ENCODE measurements around the gene MYBPC1. TPM values are rescaled to one million over a fixed set of nuclear protein-coding genes. Genes with fewer than 3 reads are reported as not detected.

Gene MYBPC1
- total RNA-seq, 1 experiment from 2014 or later, result not detected

GRCh38 chr12:101706403-101706802, 111.6 kb downstream of the MYBPC1 start:
- no peaks in the 10 kb centered on the region for H3K36me3 Mint-ChIP-seq (ENCODE audit: insufficient read depth in 1 of 3, low read depth in 3 of 3)
- no peaks in the 10 kb centered on the region for H3K4me1 ChIP-seq (ENCODE audit: insufficient read depth, low read length)
- H4K5ac ChIP-seq (ENCODE audit: insufficient read length, low read depth, low read length), result no peak overlapping the region
- no peak for DNase-seq
- H3K27ac ChIP-seq (ENCODE audit: insufficient read length, low read depth, low read length), result no peak overlapping the region
- H3T11ph ChIP-seq (ENCODE audit: low read length), result no peak overlapping the region
- no peaks in the 10 kb centered on the region for H3K9me3 Mint-ChIP-seq
- no peak overlapping the region for H2BK20ac ChIP-seq (ENCODE audit: low read depth, low read length, poor library complexity, severe bottlenecking)
- H3K27me3 Mint-ChIP-seq (ENCODE audit: low read depth), result no peaks in the 10 kb centered on the region
- no peak overlapping the region for H4K91ac ChIP-seq (ENCODE audit: insufficient read length, low read depth, low read length)
- H2BK12ac ChIP-seq (ENCODE audit: insufficient read length, low read depth, low read length), result no peak overlapping the region
- no peaks in the 10 kb centered on the region for H3K23me2 ChIP-seq (ENCODE audit: insufficient read length, low read depth, low read length, poor library complexity, severe bottlenecking)
- H2BK5ac ChIP-seq (ENCODE audit: insufficient read length, low read length), result no peak overlapping the region
- H3K9ac ChIP-seq (ENCODE audit: extremely low read depth, insufficient read length, low read length), result no peak overlapping the region
- no peak for TF ChIP-seq CTCF (conservative IDR thresholded peaks at IDR 0.05)
- no peaks in the 10 kb centered on the region for H3K9me3 ChIP-seq (ENCODE audit: control insufficient read depth, low read depth, low read length)
- H3K23ac ChIP-seq (ENCODE audit: insufficient read length, low read depth, low read length), result no peak overlapping the region
- H3K4me3 Mint-ChIP-seq, result no peak overlapping the region
- no peak overlapping the region for H2BK15ac ChIP-seq (ENCODE audit: low read depth, low read length)
- H3K27ac Mint-ChIP-seq, result no peak overlapping the region
- peaks cover 8 to 12% of the 10 kb centered on the region in 2 experiments; a peak in 3 of 4 replicates for H3K4me1 Mint-ChIP-seq
- H4K20me1 ChIP-seq (ENCODE audit: control insufficient read depth, insufficient read depth, insufficient read length), result no peaks in the 10 kb centered on the region
- no CpG with 5 or more reads among the region's 1 CpG for WGBS (ENCODE audit: extremely low coverage, insufficient read length, low lambda C conversion rate)
- no peak overlapping the region for H3K56ac ChIP-seq (ENCODE audit: insufficient read length, low read depth, low read length)
- H3K27me3 ChIP-seq (ENCODE audit: insufficient read depth, low read length), result no peaks in the 10 kb centered on the region
- H2AK5ac ChIP-seq (ENCODE audit: insufficient read length, low read length), result no peak overlapping the region
- no peak overlapping the region for H3K4me2 ChIP-seq (ENCODE audit: insufficient read depth, insufficient read length, low read length)
- H3K79me1 ChIP-seq (ENCODE audit: insufficient read depth, low read depth, low read length, poor library complexity, severe bottlenecking), result no peaks in the 10 kb centered on the region
- H3K14ac ChIP-seq (ENCODE audit: insufficient read depth, low read length), result no peak overlapping the region
- H3K79me2 ChIP-seq (ENCODE audit: insufficient read depth, low read length), result no peaks in the 10 kb centered on the region
- no peak overlapping the region for H3K4ac ChIP-seq (ENCODE audit: low read depth, low read length)
- no peak overlapping the region for H2AFZ ChIP-seq (ENCODE audit: low read length)
- no peak overlapping the region for H2BK120ac ChIP-seq (ENCODE audit: low read depth, low read length, poor library complexity, severe bottlenecking)
- no peak overlapping the region for H4K8ac ChIP-seq (replicated peaks; ENCODE audit: insufficient read length, low read depth, low read length)
- no peak overlapping the region for H3K18ac ChIP-seq (ENCODE audit: insufficient read length, low read depth, low read length)
